Right atrium auricular region (tissue), 2 donors: ENCODE measurements around the gene TPM1. TPM values are rescaled to one million over a fixed set of nuclear protein-coding genes. Genes with fewer than 3 reads are reported as not detected.

Experiments
- DNase-seq: peaks from one replicate; pipeline ENCODE4 v3.0.0-alpha.2; 2019; ENCODE audit warnings: low spot score
- H3K27ac ChIP-seq, 2 donors: fragments of 200-600 bp; sonication (generic); 1 replicate in 1 of 2; 2 replicates in 1 of 2; pipeline ENCODE4 v1.5.1; 2016 to 2019
- H3K27me3 ChIP-seq, 2 donors: fragments of 200-600 bp; sonication (generic); one replicate each; pipeline versions ENCODE4 v1.5.1 to v1.6.0; 2017 to 2019
- H3K36me3 ChIP-seq: fragments of 200-600 bp; sonication (generic); one replicate; pipeline ENCODE4 v1.5.1; 2016
- H3K4me1 ChIP-seq, 2 donors: fragments of 200-600 bp; sonication (generic); one replicate each; pipeline versions ENCODE4 v1.5.1 to v1.6.0; 2017 to 2019
- H3K4me3 ChIP-seq, 2 donors: fragments of 200-600 bp; sonication (generic); 1 replicate in 1 of 2; 2 replicates in 1 of 2; pipeline ENCODE4 v1.5.1; 2017 to 2019; ENCODE audit warnings: mild to moderate bottlenecking in 1 of 2, moderate library complexity in 1 of 2
- H3K9me3 ChIP-seq, 2 donors: fragments of 200-600 bp; sonication (generic); one replicate each; pipeline ENCODE4 v1.5.1; 2019
- total RNA-seq, 2 donors: library from RNA; depleted of rRNA; stranded (reverse); fragments of >200 nt; gene quantifications; one replicate each; pipeline ENCODE4 v1.1.0, GENCODE V29; 2016
- TF ChIP-seq, protein P1 (sequence below), 2 donors: fragments of 200-600 bp; sonication (generic); IDR thresholded peaks; one replicate each; pipeline ENCODE4 v1.5.1; 2019; ENCODE audit warnings: antibody characterized with exemption in 2 of 2

The TPM1 gene
- total RNA-seq, 2 donors from 2014 or later, result 5,368 to 7,988 TPM

DNA sequence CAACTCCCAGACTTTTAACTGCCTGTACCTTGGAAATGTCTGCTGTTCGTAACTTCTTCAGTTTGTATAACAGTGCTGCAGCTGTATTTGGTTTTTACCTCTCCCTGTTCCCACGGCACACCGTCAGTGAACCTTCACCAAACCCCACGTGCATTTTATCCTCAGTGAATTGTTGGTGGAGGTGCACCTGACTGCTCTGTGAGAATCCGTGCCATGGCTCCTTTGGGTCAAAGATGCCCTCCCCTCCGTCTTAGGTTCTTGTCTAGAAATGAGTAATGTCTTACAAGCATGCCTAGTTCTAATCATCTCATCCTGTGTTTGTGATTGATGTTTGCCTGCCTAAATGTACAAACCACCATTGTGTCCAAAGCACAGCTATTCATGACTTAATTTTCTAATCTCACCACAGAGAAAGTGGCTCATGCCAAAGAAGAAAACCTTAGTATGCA lies 28.2 kb downstream of the TPM1 start:
- Histone ChIP-seq H3K27me3 (no peaks in the 10 kb centered on the region), H3K4me1 (peaks cover 0 to 38% of the 10 kb centered on the region in 2 donors), H3K36me3 (peaks cover 47% of the 10 kb centered on the region), H3K4me3 (no peak overlapping the region), H3K9me3 (no peaks in the 10 kb centered on the region), H3K27ac (peak overlapping the region in 1 of 2 donors; percentile 15)
- no peak for DNase-seq
- TF ChIP-seq, protein P1, sequence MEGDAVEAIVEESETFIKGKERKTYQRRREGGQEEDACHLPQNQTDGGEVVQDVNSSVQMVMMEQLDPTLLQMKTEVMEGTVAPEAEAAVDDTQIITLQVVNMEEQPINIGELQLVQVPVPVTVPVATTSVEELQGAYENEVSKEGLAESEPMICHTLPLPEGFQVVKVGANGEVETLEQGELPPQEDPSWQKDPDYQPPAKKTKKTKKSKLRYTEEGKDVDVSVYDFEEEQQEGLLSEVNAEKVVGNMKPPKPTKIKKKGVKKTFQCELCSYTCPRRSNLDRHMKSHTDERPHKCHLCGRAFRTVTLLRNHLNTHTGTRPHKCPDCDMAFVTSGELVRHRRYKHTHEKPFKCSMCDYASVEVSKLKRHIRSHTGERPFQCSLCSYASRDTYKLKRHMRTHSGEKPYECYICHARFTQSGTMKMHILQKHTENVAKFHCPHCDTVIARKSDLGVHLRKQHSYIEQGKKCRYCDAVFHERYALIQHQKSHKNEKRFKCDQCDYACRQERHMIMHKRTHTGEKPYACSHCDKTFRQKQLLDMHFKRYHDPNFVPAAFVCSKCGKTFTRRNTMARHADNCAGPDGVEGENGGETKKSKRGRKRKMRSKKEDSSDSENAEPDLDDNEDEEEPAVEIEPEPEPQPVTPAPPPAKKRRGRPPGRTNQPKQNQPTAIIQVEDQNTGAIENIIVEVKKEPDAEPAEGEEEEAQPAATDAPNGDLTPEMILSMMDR (IDR thresholded peaks at IDR 0.05), result no peak

DNA sequence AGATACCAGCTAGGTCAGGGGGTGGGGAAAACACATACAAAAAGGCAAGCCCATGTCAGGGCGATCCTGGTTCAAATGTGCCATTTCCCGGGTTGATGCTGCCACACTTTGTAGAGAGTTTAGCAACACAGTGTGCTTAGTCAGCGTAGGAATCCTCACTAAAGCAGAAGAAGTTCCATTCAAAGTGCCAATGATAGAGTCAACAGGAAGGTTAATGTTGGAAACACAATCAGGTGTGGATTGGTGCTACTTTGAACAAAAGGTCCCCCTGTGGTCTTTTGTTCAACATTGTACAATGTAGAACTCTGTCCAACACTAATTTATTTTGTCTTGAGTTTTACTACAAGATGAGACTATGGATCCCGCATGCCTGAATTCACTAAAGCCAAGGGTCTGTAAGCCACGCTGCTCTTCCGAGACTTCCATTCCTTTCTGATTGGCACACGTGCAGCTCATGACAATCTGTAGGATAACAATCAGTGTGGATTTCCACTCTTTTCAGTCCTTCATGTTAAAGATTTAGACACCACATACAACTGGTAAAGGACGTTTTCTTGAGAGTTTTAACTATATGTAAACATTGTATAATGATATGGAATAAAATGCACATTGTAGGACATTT lies 28.9 kb downstream of the TPM1 start:
- Histone ChIP-seq H3K4me1 (peaks cover 0 to 34% of the 10 kb centered on the region in 2 donors), H3K9me3 (no peaks in the 10 kb centered on the region), H3K36me3 (peaks cover 40% of the 10 kb centered on the region), H3K4me3 (no peak overlapping the region), H3K27ac (peak overlapping the region in 1 of 2 donors; percentile 32), H3K27me3 (no peaks in the 10 kb centered on the region)
- TF ChIP-seq, protein P1 (IDR thresholded peaks at IDR 0.05), result no peak
- no peak for DNase-seq

DNA sequence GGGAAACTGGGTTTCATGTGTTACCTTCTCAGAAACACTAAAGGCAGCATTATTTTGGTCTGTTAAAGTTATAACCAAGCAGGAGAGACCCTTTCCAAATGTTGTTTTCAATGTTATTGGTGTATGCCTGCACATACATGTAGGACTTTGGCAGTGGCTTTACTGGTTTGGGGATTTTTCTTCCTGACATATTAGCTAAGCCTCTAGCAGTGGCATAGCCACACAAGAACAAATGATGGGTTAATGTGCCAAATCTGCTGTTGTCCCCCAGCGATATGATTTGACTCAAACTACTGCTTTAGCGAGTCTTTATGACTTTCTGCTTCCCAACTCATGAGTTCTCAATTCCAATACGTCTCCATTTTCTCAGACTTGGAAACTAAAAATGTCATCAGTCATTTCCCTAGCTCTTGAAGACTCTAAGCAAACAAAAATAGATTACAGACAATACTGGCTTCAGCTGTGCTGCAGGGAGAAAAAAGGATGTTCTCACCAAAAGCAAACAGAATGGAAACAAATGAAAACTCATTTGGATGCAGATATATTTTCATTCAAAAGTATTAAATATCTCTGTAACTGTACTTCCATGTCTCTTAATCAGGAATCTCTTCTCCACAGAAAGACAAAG lies 29.6 kb downstream of the TPM1 start:
- Histone ChIP-seq H3K27ac (no peak overlapping the region), H3K4me1 (peaks cover 0 to 28% of the 10 kb centered on the region in 2 donors)

DNA sequence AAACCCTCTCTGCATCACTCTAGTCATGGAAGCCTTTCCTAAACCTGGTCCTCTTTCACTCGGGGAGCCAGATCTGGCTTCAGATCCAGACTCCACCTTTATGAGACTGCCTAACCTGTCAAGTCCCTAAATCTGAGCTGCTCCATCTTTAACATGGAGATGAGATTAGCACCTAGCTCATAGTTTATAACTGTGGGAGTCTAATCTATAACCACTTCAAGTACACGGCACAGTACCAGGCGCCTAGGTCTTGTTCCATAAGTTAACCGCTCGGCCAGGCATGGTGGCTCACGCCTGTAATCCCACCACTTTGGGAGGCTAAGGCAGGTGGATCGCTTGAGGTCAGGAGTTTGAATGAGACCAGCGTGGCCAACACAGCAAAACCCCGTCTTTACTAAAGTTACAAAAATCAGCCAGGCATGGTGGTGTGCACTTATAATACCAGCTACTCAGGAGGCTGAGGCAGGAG lies 30.3 kb downstream of the TPM1 start:
- Histone ChIP-seq H3K4me3 (no peak overlapping the region), H3K27me3 (no peaks in the 10 kb centered on the region), H3K36me3 (peaks cover 27% of the 10 kb centered on the region), H3K9me3 (no peaks in the 10 kb centered on the region), H3K27ac (no peak overlapping the region), H3K4me1 (peaks cover 0 to 21% of the 10 kb centered on the region in 2 donors)
- TF ChIP-seq, protein P1 (IDR thresholded peaks at IDR 0.05), result no peak
- DNase-seq, result no peak

More for the DNA sequence above, 29.6 kb downstream of the TPM1 start:
- Histone ChIP-seq H3K4me3 (no peak overlapping the region), H3K27me3 (no peaks in the 10 kb centered on the region), H3K9me3 (no peaks in the 10 kb centered on the region), H3K36me3 (peaks cover 34% of the 10 kb centered on the region)
- TF ChIP-seq, protein P1 (IDR thresholded peaks at IDR 0.05), result no peak
- DNase-seq, result no peak

DNA sequence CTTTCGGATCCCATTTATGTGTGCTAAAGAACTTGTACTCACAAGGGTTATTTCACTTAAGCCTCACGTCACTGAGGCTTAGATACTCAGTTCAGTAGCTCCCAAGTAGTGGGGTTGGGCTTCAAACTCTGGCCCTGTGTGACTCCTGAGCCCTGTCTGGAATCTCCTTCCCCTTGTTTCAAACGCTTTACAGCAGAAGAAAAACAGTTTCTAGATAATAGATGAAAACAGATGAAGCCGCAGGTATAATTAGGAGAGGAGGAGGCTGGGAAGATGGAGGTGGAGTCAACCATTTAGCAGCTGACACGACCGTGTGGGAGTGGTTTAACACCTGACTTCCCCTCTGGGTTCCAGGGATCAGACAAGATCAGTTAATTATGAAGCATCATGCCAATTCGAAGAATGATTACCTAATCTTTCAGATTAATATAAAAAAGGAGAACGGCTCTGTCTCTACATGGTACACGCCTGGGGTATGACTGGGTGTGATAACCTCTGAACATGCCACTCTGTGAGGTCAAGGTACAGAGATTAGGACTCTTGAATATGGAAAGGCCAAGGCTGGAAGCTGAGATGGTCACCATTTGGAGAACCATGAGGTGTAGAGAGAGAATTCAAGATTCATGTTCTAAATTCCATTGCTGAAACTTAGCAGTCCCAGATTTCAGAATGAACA lies 31.1 kb downstream of the TPM1 start:
- no peaks in the 10 kb centered on the region for H3K9me3 ChIP-seq
- H3K36me3 ChIP-seq, result peaks cover 19% of the 10 kb centered on the region
- H3K27ac ChIP-seq, result no peak overlapping the region
- H3K4me3 ChIP-seq, result no peak overlapping the region
- TF ChIP-seq, protein P1 (IDR thresholded peaks at IDR 0.05), result no peak
- peaks cover 0 to 16% of the 10 kb centered on the region in 2 donors for H3K4me1 ChIP-seq
- H3K27me3 ChIP-seq, result no peaks in the 10 kb centered on the region
- DNase-seq, result no peak
